EL (cell line): ENCODE data around the gene ATXN1.
"Not testable (repeated sequence)": the region's sequence is repeated elsewhere in the genome, so short reads cannot be mapped to it uniquely, and the experiment has no call there.

Experiments used
- DNase-seq: peaks from one replicate; pipeline ENCODE4 v3.0.0-alpha.2; 2016

The ATXN1 gene

GRCh38 chr6:16635291-16635809, 125.9 kb downstream of the ATXN1 start:
- DNase-seq, result no peak

GRCh38 chr6:16634855-16635254, 126.4 kb downstream of the ATXN1 start:
- no peak for DNase-seq

GRCh38 chr6:16633961-16634360, 127.3 kb downstream of the ATXN1 start:
- DNase-seq, result no peak

- DNase-seq, result no peak
Observed at GRCh38 chr6:16633465-16633864, 127.8 kb downstream of the ATXN1 start.

GRCh38 chr6:16632101-16632500, 129.2 kb downstream of the ATXN1 start:
- DNase-seq, result no peak

- DNase-seq, result no peak
Observed at GRCh38 chr6:16630026-16630643, 131.1 kb downstream of the ATXN1 start.

- DNase-seq, result not testable (repeated sequence)
Observed at GRCh38 chr6:16628580-16628979, 132.7 kb downstream of the ATXN1 start.

GRCh38 chr6:16626650-16627049, 134.6 kb downstream of the ATXN1 start:
- DNase-seq, result no peak

- DNase-seq, result peak; percentile 57
Observed at GRCh38 chr6:16625291-16626265, 135.7 kb downstream of the ATXN1 start.

GRCh38 chr6:16624636-16625290, 136.5 kb downstream of the ATXN1 start:
- peak; percentile 47 for DNase-seq

- no peak for DNase-seq
Observed at GRCh38 chr6:16623731-16624130, 137.5 kb downstream of the ATXN1 start.

- DNase-seq, result no peak
Observed at GRCh38 chr6:16623029-16623653, 138.1 kb downstream of the ATXN1 start.

- DNase-seq, result no peak
Observed at GRCh38 chr6:16622193-16622592, 139.1 kb downstream of the ATXN1 start.

- no peak for DNase-seq
Observed at GRCh38 chr6:16621002-16621401, 140.3 kb downstream of the ATXN1 start.

GRCh38 chr6:16619777-16620176, 141.5 kb downstream of the ATXN1 start:
- no peak for DNase-seq

- DNase-seq, result no peak
Observed at GRCh38 chr6:16618962-16619361, 142.3 kb downstream of the ATXN1 start.

- not testable (repeated sequence) for DNase-seq
Observed at GRCh38 chr6:16615215-16615614, 146.0 kb downstream of the ATXN1 start.

- not testable (repeated sequence) for DNase-seq
Observed at GRCh38 chr6:16614143-16614542, 147.1 kb downstream of the ATXN1 start.

- not testable (repeated sequence) for DNase-seq
Observed at GRCh38 chr6:16613504-16613903, 147.8 kb downstream of the ATXN1 start.

- no peak for DNase-seq
Observed at GRCh38 chr6:16608444-16608843, 152.8 kb downstream of the ATXN1 start.

- DNase-seq, result no peak
Observed at GRCh38 chr6:16602035-16602434, 159.2 kb downstream of the ATXN1 start.

GRCh38 chr6:16600701-16601100, 160.6 kb downstream of the ATXN1 start:
- no peak for DNase-seq

- DNase-seq, result peak; percentile 58
Observed at GRCh38 chr6:16600026-16600425, 161.2 kb downstream of the ATXN1 start.
